Neural cell (in vitro differentiated cells): ENCODE results near the gene KHSRP. TPM values are rescaled to one million over a fixed set of nuclear protein-coding genes. Genes with fewer than 3 reads are reported as not detected.

Experiments used
- H2AFZ ChIP-seq: fragments of 200-600, 300-800 bp; sonication (generic), shearing (Covaris generic); 2 replicates; pipeline ENCODE4 v1.6.0; 2014; ENCODE audit warnings: low read depth, mild to moderate bottlenecking, antibody characterized with exemption, low read length, moderate library complexity
- H3F3A ChIP-seq: fragments of 200-600 bp; shearing (Covaris generic); 2 replicates; pipeline ENCODE4 v1.6.1; 2016; ENCODE audit warnings: mild to moderate bottlenecking, moderate library complexity, mixed read lengths, antibody characterized with exemption, low read length; ENCODE audit not compliant: insufficient read depth, poor library complexity, severe bottlenecking
- H3K27ac ChIP-seq: fragments of 200-600, 300-800 bp; sonication (generic), shearing (Covaris generic); 2 replicates; pipeline ENCODE4 v1.5.1; 2014; ENCODE audit warnings: mild to moderate bottlenecking, low read length, moderate library complexity
- H3K27me3 ChIP-seq: fragments of 300-800, 200-600 bp; sonication (generic), shearing (Covaris generic); 2 replicates; pipeline ENCODE4 v1.6.0; 2014; ENCODE audit warnings: mild to moderate bottlenecking, low read depth, low read length, moderate library complexity; ENCODE audit not compliant: insufficient read depth
- H3K36me3 ChIP-seq: fragments of 300-800, 200-600 bp; sonication (generic), shearing (Covaris generic); 2 replicates; pipeline ENCODE4 v1.5.1; 2014; ENCODE audit warnings: mild to moderate bottlenecking, antibody characterized with exemption, low read length, moderate library complexity; ENCODE audit not compliant: insufficient read depth
- H3K4me2 ChIP-seq: fragments of 300-800, 200-600 bp; sonication (generic), shearing (Covaris generic); 2 replicates; pipeline ENCODE4 v1.6.0; 2014; ENCODE audit warnings: mild to moderate bottlenecking, low read length
- H3K4me3 ChIP-seq: fragments of 300-800, 200-600 bp; sonication (generic), shearing (Covaris generic); 2 replicates; pipeline ENCODE4 v1.5.1; 2014; ENCODE audit warnings: mild to moderate bottlenecking, low read length, moderate library complexity
- H3K79me2 ChIP-seq: fragments of 200-600 bp; shearing (Covaris generic); replicated peaks from 2 replicates; pipeline ENCODE4 v1.6.0; 2014; ENCODE audit warnings: mild to moderate bottlenecking, low read length, moderate library complexity; ENCODE audit not compliant: insufficient read depth
- H3K9ac ChIP-seq: fragments of 300-800, 200-600 bp; sonication (generic), shearing (Covaris generic); 2 replicates; pipeline ENCODE4 v1.6.1; 2016; ENCODE audit warnings: mild to moderate bottlenecking, low read length, mixed read lengths
- H3K9me2 ChIP-seq: fragments of 200-600 bp; shearing (Covaris generic); 2 replicates; pipeline ENCODE4 v1.6.1; 2016; ENCODE audit warnings: mild to moderate bottlenecking, low read length, mixed read lengths; ENCODE audit not compliant: insufficient read depth
- H3K9me3 ChIP-seq: fragments of 200-600, 300-800 bp; sonication (generic), shearing (Covaris generic); 2 replicates; pipeline ENCODE4 v1.6.1; 2016; ENCODE audit warnings: mild to moderate bottlenecking, mixed run types, low read length, moderate library complexity, mixed read lengths
- H4K20me1 ChIP-seq: fragments of 200-600 bp; shearing (Covaris generic); 2 replicates; pipeline ENCODE4 v1.6.1; 2016; ENCODE audit warnings: mild to moderate bottlenecking, mixed run types; ENCODE audit not compliant: insufficient read depth
- EP300 ChIP-seq: fragments of 450-650 bp; conservative IDR thresholded peaks from 2 replicates; pipeline ENCODE4 v1.6.1; 2014; ENCODE audit warnings: antibody characterized with exemption, mild to moderate bottlenecking, moderate library complexity; ENCODE audit not compliant: poor library complexity, severe bottlenecking
- EZH2 ChIP-seq: fragments of 200-600, 300-800 bp; shearing (Covaris generic), sonication (generic); IDR thresholded peaks from 2 replicates; pipeline ENCODE4 v1.6.1; 2014; ENCODE audit warnings: antibody characterized with exemption, low read length, borderline replicate concordance, mild to moderate bottlenecking; ENCODE audit not compliant: insufficient read depth, poor library complexity, severe bottlenecking
- MXI1 ChIP-seq: fragments of 450-650 bp; conservative IDR thresholded peaks from 2 replicates; pipeline ENCODE4 v1.6.1; 2014; ENCODE audit warnings: antibody characterized with exemption, mild to moderate bottlenecking; ENCODE audit not compliant: poor library complexity, severe bottlenecking
- POLR2AphosphoS5 ChIP-seq: IDR thresholded peaks from 2 replicates; pipeline ENCODE4 v1.6.1; 2012
- RAD21 ChIP-seq: fragments of 450-650 bp; conservative IDR thresholded peaks from 2 replicates; pipeline ENCODE4 v1.6.1; 2014; ENCODE audit warnings: antibody characterized with exemption, mild to moderate bottlenecking, moderate library complexity
- SMC3 ChIP-seq: fragments of 450-650 bp; conservative IDR thresholded peaks from 2 replicates; pipeline ENCODE4 v1.6.1; 2014; ENCODE audit warnings: antibody characterized with exemption, mild to moderate bottlenecking, moderate library complexity; ENCODE audit not compliant: poor library complexity
- TAF1 ChIP-seq: IDR thresholded peaks from 2 replicates; pipeline ENCODE4 v1.6.1; 2012; ENCODE audit warnings: low read depth
- polyA plus RNA-seq: library from polyadenylated mRNA; depleted of rRNA; stranded (reverse); fragments of >200 nt; gene quantifications from 2 replicates; pipeline ENCODE4 v1.2.3, GENCODE V29; 2014
- TF ChIP-seq, protein P1 (sequence below): fragments of 450-650 bp; IDR thresholded peaks from 2 replicates; pipeline ENCODE4 v1.5.1; 2014; ENCODE audit warnings: antibody characterized with exemption, mild to moderate bottlenecking, moderate library complexity; ENCODE audit not compliant: poor library complexity, severe bottlenecking
- TF ChIP-seq, protein P2 (sequence below): IDR thresholded peaks from 2 replicates; pipeline ENCODE4 v1.6.1; 2012; ENCODE audit warnings: borderline replicate concordance

The KHSRP gene
- polyA plus RNA-seq, 1 donor from 2014 or later = 33.3 TPM

DNA sequence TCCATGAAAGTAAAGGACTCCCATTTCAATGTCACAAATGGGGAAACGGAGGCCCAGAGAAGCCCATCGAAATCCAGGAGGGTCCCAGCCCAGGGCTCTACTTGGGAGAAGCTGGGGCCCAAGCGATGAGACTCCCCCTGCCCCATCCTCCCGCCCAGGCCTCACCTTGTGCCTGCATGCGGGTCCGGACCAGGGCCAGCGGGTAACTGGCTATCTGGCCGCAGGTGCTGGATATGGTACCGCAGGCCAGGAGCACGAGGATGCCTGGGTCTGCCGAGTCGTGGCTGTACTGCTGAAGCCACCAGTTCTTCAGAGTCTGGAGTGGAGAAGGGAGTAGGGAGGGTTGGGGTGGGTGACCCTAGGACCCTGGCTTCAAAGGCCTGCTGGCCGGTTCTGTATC lies 19.4 kb upstream of the KHSRP start:
- Histone ChIP-seq H3K36me3 (no peaks in the 10 kb centered on the region), H3K4me2 (no peak overlapping the region), H3K27ac (no peak overlapping the region), H3K4me3 (no peak overlapping the region), H3K9ac (no peak overlapping the region), H3F3A (no peaks in the 10 kb centered on the region), H3K9me3 (no peaks in the 10 kb centered on the region), H4K20me1 (no peaks in the 10 kb centered on the region), H3K79me2 (no peaks in the 10 kb centered on the region), H3K9me2 (no peaks in the 10 kb centered on the region), H2AFZ (no peak overlapping the region), H3K27me3 (no peaks in the 10 kb centered on the region)
- TF ChIP-seq POLR2AphosphoS5 = no peak

DNA sequence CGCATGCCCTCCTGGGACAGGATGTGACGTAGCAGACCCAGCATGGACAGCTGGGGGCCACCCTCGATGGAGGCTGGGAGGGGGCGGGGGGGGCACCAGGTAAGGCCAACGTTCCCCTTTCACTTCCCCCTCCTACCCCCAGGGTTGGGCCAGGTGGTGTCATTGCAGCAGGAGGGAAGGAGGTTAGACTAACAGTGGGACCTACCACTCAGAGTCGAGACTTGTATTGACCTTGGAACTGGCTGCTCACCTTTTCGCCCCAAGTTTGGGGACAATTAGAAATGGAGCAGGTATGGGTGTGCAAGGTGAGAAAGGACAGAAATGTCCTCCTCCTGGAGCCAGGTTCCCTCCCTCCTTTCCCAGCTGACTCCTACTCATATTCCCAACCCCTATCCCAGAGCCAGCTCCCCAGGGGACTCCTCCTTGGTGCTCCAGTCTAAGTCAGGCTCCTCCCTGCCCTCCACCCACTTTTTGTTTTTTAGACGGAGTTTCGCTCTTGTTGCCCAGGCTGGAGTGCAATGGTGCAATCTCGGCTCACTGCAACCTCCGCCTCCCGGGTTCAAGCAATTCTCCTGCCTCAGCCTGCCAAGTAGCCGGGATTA lies 17.6 kb upstream of the KHSRP start:
- TF ChIP-seq POLR2AphosphoS5 = no peak
- TF ChIP-seq, protein P1, sequence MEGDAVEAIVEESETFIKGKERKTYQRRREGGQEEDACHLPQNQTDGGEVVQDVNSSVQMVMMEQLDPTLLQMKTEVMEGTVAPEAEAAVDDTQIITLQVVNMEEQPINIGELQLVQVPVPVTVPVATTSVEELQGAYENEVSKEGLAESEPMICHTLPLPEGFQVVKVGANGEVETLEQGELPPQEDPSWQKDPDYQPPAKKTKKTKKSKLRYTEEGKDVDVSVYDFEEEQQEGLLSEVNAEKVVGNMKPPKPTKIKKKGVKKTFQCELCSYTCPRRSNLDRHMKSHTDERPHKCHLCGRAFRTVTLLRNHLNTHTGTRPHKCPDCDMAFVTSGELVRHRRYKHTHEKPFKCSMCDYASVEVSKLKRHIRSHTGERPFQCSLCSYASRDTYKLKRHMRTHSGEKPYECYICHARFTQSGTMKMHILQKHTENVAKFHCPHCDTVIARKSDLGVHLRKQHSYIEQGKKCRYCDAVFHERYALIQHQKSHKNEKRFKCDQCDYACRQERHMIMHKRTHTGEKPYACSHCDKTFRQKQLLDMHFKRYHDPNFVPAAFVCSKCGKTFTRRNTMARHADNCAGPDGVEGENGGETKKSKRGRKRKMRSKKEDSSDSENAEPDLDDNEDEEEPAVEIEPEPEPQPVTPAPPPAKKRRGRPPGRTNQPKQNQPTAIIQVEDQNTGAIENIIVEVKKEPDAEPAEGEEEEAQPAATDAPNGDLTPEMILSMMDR = no peak
- no peak for TF ChIP-seq EZH2
- TF ChIP-seq, protein P2, sequence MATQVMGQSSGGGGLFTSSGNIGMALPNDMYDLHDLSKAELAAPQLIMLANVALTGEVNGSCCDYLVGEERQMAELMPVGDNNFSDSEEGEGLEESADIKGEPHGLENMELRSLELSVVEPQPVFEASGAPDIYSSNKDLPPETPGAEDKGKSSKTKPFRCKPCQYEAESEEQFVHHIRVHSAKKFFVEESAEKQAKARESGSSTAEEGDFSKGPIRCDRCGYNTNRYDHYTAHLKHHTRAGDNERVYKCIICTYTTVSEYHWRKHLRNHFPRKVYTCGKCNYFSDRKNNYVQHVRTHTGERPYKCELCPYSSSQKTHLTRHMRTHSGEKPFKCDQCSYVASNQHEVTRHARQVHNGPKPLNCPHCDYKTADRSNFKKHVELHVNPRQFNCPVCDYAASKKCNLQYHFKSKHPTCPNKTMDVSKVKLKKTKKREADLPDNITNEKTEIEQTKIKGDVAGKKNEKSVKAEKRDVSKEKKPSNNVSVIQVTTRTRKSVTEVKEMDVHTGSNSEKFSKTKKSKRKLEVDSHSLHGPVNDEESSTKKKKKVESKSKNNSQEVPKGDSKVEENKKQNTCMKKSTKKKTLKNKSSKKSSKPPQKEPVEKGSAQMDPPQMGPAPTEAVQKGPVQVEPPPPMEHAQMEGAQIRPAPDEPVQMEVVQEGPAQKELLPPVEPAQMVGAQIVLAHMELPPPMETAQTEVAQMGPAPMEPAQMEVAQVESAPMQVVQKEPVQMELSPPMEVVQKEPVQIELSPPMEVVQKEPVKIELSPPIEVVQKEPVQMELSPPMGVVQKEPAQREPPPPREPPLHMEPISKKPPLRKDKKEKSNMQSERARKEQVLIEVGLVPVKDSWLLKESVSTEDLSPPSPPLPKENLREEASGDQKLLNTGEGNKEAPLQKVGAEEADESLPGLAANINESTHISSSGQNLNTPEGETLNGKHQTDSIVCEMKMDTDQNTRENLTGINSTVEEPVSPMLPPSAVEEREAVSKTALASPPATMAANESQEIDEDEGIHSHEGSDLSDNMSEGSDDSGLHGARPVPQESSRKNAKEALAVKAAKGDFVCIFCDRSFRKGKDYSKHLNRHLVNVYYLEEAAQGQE = no peak
- no peak for TF ChIP-seq EP300
- no peaks in the 10 kb centered on the region for H3K36me3 ChIP-seq

DNA sequence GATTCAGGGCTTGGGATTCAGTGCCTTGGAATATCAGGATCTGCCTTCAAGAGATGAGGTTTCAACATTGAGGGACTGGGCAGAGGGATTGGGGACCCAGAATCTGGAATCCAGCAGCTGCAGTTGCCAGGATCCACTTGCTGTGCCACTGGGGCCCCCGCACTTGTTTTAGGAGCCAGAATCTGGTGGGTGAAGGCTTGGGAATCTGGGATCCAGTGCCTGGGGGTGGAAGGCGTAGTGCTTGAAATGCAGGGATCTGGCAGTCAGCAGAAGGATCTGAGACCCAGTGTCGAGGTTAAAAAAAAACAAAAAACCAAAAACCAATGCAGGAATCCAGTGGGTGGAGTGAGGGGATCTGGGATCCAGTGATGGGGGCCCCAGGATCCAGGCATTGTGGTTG lies 16.3 kb upstream of the KHSRP start:
- no peaks in the 10 kb centered on the region for H3K27me3 ChIP-seq
- TF ChIP-seq MXI1 (no peak), SMC3 (no peak), TAF1 (no peak), RAD21 (no peak)
- TF ChIP-seq, protein P1 = no peak
- H3K27ac ChIP-seq = no peak overlapping the region
- H3K4me3 ChIP-seq = no peak overlapping the region
- no peaks in the 10 kb centered on the region for H3F3A ChIP-seq
- no peaks in the 10 kb centered on the region for H3K9me2 ChIP-seq
- no peaks in the 10 kb centered on the region for H4K20me1 ChIP-seq
- no peaks in the 10 kb centered on the region for H3K79me2 ChIP-seq
- no peaks in the 10 kb centered on the region for H3K36me3 ChIP-seq
- no peak overlapping the region for H3K4me2 ChIP-seq
- no peaks in the 10 kb centered on the region for H3K9me3 ChIP-seq
- H3K9ac ChIP-seq = no peak overlapping the region
- no peak overlapping the region for H2AFZ ChIP-seq

More for the DNA sequence above, 17.6 kb upstream of the KHSRP start:
- H3K9ac ChIP-seq = no peak overlapping the region
- no peaks in the 10 kb centered on the region for H3K9me2 ChIP-seq
- H3K27me3 ChIP-seq = no peaks in the 10 kb centered on the region
- no peaks in the 10 kb centered on the region for H3K9me3 ChIP-seq
- H3K4me3 ChIP-seq = no peak overlapping the region
- H3K27ac ChIP-seq = no peak overlapping the region
- H4K20me1 ChIP-seq = no peaks in the 10 kb centered on the region
- no peaks in the 10 kb centered on the region for H3F3A ChIP-seq
- no peak overlapping the region for H3K4me2 ChIP-seq
- H3K79me2 ChIP-seq = no peaks in the 10 kb centered on the region
- no peak overlapping the region for H2AFZ ChIP-seq
